HG02970 (cell line): Measurements from ENCODE around the gene DIDO1.
"Not testable (repeated sequence)": the region's sequence is repeated elsewhere in the genome, so short reads cannot be mapped to it uniquely, and the experiment has no call there.

Experiments used
- ATAC-seq: cut with Tn5 transposase; IDR thresholded peaks from one replicate; pipeline ENCODE4 v1.9.1; 2021; ENCODE audit warnings: mild to moderate bottlenecking, moderate library complexity, moderate number of reproducible peaks; ENCODE audit not compliant: unreplicated experiment, low FRiP score

Gene DIDO1

GRCh38 chr20:62860924-62861691 lies 65.2 kb downstream of the DIDO1 start:
- ATAC-seq: peak; percentile 19

- no peak for ATAC-seq
These were observed 65.8 kb downstream of the DIDO1 start for GRCh38 chr20:62860391-62860923.

- ATAC-seq: no peak
These were observed 66.6 kb downstream of the DIDO1 start for GRCh38 chr20:62859721-62860120.

GRCh38 chr20:62858058-62858830 lies 68.1 kb downstream of the DIDO1 start:
- no peak for ATAC-seq

GRCh38 chr20:62856931-62857619 lies 69.2 kb downstream of the DIDO1 start:
- ATAC-seq: no peak

GRCh38 chr20:62855120-62855519 lies 71.2 kb downstream of the DIDO1 start:
- ATAC-seq: no peak

GRCh38 chr20:62854121-62854520 lies 72.2 kb downstream of the DIDO1 start:
- no peak for ATAC-seq

- not testable (repeated sequence) for ATAC-seq
These were observed 73.0 kb downstream of the DIDO1 start for GRCh38 chr20:62853304-62853703.

GRCh38 chr20:62852841-62853240 lies 73.5 kb downstream of the DIDO1 start:
- ATAC-seq: no peak

GRCh38 chr20:62852196-62852595 lies 74.1 kb downstream of the DIDO1 start:
- no peak for ATAC-seq

- no peak for ATAC-seq
These were observed 75.9 kb downstream of the DIDO1 start for GRCh38 chr20:62850333-62850974.

- ATAC-seq: no peak
These were observed 76.9 kb downstream of the DIDO1 start for GRCh38 chr20:62849431-62849830.

GRCh38 chr20:62848917-62849316 lies 77.4 kb downstream of the DIDO1 start:
- not testable (repeated sequence) for ATAC-seq

GRCh38 chr20:62846166-62846890 lies 80.0 kb downstream of the DIDO1 start:
- ATAC-seq: no peak

- no peak for ATAC-seq
These were observed 80.7 kb downstream of the DIDO1 start for GRCh38 chr20:62845416-62846160.

- no peak for ATAC-seq
These were observed 82.1 kb downstream of the DIDO1 start for GRCh38 chr20:62844182-62844581.

GRCh38 chr20:62843656-62844055 lies 82.6 kb downstream of the DIDO1 start:
- no peak for ATAC-seq

- no peak for ATAC-seq
These were observed 84.5 kb downstream of the DIDO1 start for GRCh38 chr20:62841705-62842212.
